ENCODE data around the gene NR5A2.

Gene NR5A2

DNA sequence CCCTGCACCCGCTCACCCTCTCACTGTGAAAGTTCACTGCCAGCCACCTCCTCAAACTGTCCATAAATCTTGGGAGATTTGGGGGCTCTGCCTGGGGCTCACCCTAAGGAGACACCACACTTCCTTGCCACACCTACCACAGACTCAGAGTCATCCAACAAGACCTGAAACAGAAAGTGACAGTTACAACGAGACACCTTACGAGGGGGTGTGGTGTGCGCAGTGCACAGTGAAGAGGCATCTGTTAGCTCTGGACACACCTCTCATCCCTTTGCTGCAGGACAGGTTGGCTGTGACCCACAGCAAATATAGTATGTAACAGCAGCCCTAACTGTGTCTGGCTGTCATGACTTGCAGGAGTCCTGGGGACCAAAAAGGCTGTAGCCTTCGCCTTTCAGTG lies 190.2 kb downstream of the NR5A2 start:
- Histone ChIP-seq H3K9ac (ENCODE audit: insufficient read length, low read depth) (no peak overlapping the region), H3K4me1 (ENCODE audit: insufficient read depth, insufficient read length) (no peaks in the 10 kb centered on the region), H3K36me3 (ENCODE audit: insufficient read depth, insufficient read length, low read length) (no peaks in the 10 kb centered on the region), H3K4me3 (ENCODE audit: insufficient read length, low read depth) (no peak overlapping the region), H3K27me3 (ENCODE audit: insufficient read depth, insufficient read length) (no peaks in the 10 kb centered on the region), H3K9me3 (ENCODE audit: insufficient read depth, low read length) (peaks cover 10% of the 10 kb centered on the region; the same call in 1 of the 2 replicates)
- no peak for DNase-seq (ENCODE audit: low read depth, low spot score)
- TF ChIP-seq YY1 (IDR thresholded peaks at IDR 0.05; ENCODE audit: insufficient read depth, insufficient read length) (no peak), SUZ12 (IDR thresholded peaks at IDR 0.05; ENCODE audit: extremely low read depth, insufficient read depth, insufficient read length) (no peak), ZNF274 (IDR thresholded peaks at IDR 0.05; ENCODE audit: low read depth, low read length) (no peak)

DNA sequence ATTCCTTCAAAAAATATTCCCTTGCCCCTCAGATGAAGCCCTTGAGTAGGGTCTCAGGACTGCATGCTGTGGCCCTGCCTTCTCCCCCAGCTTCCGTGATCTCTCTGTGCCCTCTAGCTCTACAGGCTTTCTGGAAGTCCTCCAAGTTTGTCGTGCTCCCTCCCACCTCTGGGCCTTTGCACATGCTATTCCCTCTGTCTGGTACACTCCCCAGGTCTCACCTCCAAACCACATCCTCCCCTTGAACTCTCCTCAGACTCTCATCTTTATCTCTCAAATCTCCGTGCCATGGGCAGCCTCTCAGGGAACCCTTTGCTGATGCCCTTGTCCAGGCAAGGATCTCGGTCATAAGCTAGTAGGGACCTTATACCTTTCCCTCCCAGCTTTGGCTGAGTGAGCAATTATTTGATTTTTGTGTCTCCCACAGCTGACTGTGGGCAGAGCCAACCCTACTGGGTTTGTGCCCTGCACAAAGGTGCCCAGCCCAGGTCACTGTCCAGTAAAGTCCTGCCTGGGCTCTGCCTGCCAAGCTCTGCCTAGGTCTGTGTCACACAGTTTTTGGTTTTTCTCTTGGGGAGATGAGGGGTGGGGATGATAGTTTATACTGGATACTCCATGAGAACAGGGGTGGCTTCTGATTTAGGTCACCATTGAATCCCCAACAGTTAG lies 194.2 kb downstream of the NR5A2 start:
- Histone ChIP-seq H3K27me3 (ENCODE audit: insufficient read depth, insufficient read length) (no peaks in the 10 kb centered on the region), H3K36me3 (ENCODE audit: insufficient read depth, insufficient read length, low read length) (no peaks in the 10 kb centered on the region), H3K9me3 (ENCODE audit: insufficient read depth, low read length) (no peaks in the 10 kb centered on the region), H3K4me3 (ENCODE audit: insufficient read length, low read depth) (no peak overlapping the region), H3K4me1 (ENCODE audit: insufficient read depth, insufficient read length) (no peaks in the 10 kb centered on the region), H3K9ac (ENCODE audit: insufficient read length, low read depth) (no peak overlapping the region)
- DNase-seq (ENCODE audit: low read depth, low spot score) = no peak
- TF ChIP-seq YY1 (IDR thresholded peaks at IDR 0.05; ENCODE audit: insufficient read depth, insufficient read length) (no peak), SUZ12 (IDR thresholded peaks at IDR 0.05; ENCODE audit: extremely low read depth, insufficient read depth, insufficient read length) (no peak), ZNF274 (IDR thresholded peaks at IDR 0.05; ENCODE audit: low read depth, low read length) (no peak)

DNA sequence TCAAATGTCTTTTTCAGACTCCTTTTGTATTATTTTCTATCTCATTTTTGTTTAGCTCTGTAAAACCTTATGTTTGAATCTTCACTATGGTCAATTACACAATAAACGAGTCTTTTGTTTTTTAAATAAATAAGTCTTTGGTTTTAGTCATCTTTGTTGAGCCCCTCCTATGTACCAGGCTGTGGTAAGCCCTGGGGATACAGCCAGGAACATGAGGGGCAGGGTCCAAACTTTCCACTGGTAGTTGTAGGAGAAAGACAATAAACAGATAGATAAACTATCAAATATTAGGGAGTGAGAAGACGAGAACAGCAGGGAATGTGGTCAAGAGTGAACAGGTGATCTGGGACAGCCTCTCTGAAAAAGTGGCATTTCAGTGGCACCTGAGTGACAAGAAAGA lies 195.7 kb downstream of the NR5A2 start:
- no peak overlapping the region for H3K9ac ChIP-seq (ENCODE audit: insufficient read length, low read depth)
- TF ChIP-seq SUZ12 (IDR thresholded peaks at IDR 0.05; ENCODE audit: extremely low read depth, insufficient read depth, insufficient read length) (no peak), YY1 (IDR thresholded peaks at IDR 0.05; ENCODE audit: insufficient read depth, insufficient read length) (no peak), ZNF274 (IDR thresholded peaks at IDR 0.05; ENCODE audit: low read depth, low read length) (no peak)
- no peaks in the 10 kb centered on the region for H3K36me3 ChIP-seq (ENCODE audit: insufficient read depth, insufficient read length, low read length)
- no peaks in the 10 kb centered on the region for H3K27me3 ChIP-seq (ENCODE audit: insufficient read depth, insufficient read length)
- DNase-seq (ENCODE audit: low read depth, low spot score) = no peak
- no peaks in the 10 kb centered on the region for H3K9me3 ChIP-seq (ENCODE audit: insufficient read depth, low read length)
- H3K4me1 ChIP-seq (ENCODE audit: insufficient read depth, insufficient read length) = peaks cover 2% of the 10 kb centered on the region
- H3K4me3 ChIP-seq (ENCODE audit: insufficient read length, low read depth) = no peak overlapping the region

DNA sequence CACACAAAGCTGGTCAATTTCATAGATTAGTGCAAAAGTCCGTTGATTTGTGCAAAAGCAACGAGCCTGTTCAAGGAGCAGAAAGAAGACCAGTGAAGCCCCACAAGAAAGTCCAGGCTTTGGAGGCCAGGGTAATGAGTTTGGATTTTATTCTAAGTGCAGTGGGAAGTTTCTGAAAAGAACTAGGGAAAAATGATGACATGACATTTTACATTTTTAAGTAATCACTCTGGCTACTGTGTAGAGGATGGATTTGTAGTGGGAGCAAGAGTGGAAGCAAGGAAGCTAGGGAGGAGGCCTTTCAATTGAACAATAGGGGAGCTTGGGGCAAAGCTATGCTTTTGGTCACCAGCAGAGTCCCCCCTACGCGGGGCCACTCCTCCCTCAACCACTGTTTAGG lies 196.1 kb downstream of the NR5A2 start:
- Histone ChIP-seq H3K9me3 (ENCODE audit: insufficient read depth, low read length) (no peaks in the 10 kb centered on the region), H3K9ac (ENCODE audit: insufficient read length, low read depth) (no peak overlapping the region)

DNA sequence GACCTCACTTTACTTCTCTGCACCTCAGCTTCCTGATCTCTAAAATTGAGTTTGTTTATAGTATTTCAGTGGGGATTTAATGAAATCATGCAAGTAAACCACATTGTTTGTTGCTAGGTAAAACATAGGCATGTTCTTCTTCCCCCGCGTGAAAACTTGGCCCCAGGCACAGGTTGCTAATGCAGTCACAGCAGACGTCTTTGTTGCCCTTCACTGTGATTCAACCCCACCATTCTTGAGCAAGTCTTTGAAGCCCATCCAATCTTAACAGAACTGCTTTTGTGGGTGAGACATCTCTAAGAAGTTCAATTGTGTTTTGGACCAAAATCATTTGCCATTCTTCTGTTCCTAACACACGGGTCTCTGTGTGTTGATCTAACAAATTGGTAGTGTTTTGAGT lies 196.8 kb downstream of the NR5A2 start:
- no peaks in the 10 kb centered on the region for H3K27me3 ChIP-seq (ENCODE audit: insufficient read depth, insufficient read length)
- H3K4me1 ChIP-seq (ENCODE audit: insufficient read depth, insufficient read length) = peaks cover 2% of the 10 kb centered on the region
- H3K4me3 ChIP-seq (ENCODE audit: insufficient read length, low read depth) = no peak overlapping the region
- TF ChIP-seq YY1 (IDR thresholded peaks at IDR 0.05; ENCODE audit: insufficient read depth, insufficient read length) (no peak), SUZ12 (IDR thresholded peaks at IDR 0.05; ENCODE audit: extremely low read depth, insufficient read depth, insufficient read length) (no peak), ZNF274 (IDR thresholded peaks at IDR 0.05; ENCODE audit: low read depth, low read length) (no peak)
- H3K9me3 ChIP-seq (ENCODE audit: insufficient read depth, low read length) = no peaks in the 10 kb centered on the region
- DNase-seq (ENCODE audit: low read depth, low spot score) = peak; percentile 44
- no peaks in the 10 kb centered on the region for H3K36me3 ChIP-seq (ENCODE audit: insufficient read depth, insufficient read length, low read length)
- no peak overlapping the region for H3K9ac ChIP-seq (ENCODE audit: insufficient read length, low read depth)

More for the DNA sequence above, 196.1 kb downstream of the NR5A2 start:
- no peak for DNase-seq (ENCODE audit: low read depth, low spot score)
- TF ChIP-seq SUZ12 (IDR thresholded peaks at IDR 0.05; ENCODE audit: extremely low read depth, insufficient read depth, insufficient read length) = no peak
- no peak for TF ChIP-seq YY1 (IDR thresholded peaks at IDR 0.05; ENCODE audit: insufficient read depth, insufficient read length)
- no peak for TF ChIP-seq ZNF274 (IDR thresholded peaks at IDR 0.05; ENCODE audit: low read depth, low read length)
- Histone ChIP-seq H3K4me3 (ENCODE audit: insufficient read length, low read depth) (no peak overlapping the region), H3K36me3 (ENCODE audit: insufficient read depth, insufficient read length, low read length) (no peaks in the 10 kb centered on the region), H3K27me3 (ENCODE audit: insufficient read depth, insufficient read length) (no peaks in the 10 kb centered on the region), H3K4me1 (ENCODE audit: insufficient read depth, insufficient read length) (peaks cover 2% of the 10 kb centered on the region)

DNA sequence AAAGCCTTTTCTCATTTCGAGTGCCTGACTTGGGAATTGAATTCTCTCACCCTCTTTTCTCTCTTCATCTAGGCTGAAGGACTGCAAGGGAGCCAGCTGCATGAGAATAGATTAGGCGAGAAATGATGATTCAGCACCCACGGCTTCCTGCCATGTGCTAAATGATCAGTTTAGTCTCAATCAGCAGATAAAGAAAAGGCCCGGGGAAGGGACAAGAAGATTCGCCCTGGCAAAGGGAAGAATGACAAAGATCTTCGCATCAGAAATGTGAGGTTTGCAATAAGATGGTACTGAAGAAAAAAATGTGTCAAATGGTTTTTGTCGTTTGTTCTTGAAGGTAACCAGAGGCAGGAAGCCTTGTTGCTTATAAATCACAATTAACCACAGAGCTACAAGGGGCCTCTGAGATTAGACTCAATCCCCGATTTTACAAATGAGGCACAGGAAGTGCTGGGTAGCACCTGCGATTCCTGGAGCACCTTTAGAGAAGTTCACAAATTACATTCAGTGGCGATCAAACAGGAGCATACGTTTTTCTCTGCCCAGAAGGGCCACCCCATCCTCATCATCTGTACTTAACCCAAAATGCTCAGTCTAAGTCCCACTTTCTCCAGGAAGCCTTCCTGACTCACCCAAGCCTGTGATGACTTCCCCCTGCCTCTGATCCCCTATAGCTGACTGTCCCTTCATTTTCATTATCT lies 198.9 kb downstream of the NR5A2 start:
- no peak overlapping the region for H3K9ac ChIP-seq (ENCODE audit: insufficient read length, low read depth)
- peak; percentile 90 for DNase-seq (ENCODE audit: low read depth, low spot score)

DNA sequence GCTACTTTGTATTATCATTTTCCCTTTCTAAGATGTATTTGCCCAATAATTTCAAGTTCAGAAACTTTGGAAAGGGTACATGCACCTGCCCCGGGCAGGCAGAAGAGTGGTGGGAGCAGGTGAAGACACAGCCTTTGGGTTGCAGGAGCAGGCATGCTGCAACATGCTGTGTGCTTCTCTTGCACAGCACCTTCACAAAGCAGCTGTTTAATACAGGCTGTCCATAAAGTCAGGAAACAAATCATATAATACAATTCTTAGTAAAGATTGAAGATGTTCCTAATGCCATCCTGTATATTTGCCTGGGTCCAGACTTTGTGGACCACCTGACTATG lies 199.4 kb downstream of the NR5A2 start:
- no peaks in the 10 kb centered on the region for H3K36me3 ChIP-seq (ENCODE audit: insufficient read depth, insufficient read length, low read length)
- no peak overlapping the region for H3K9ac ChIP-seq (ENCODE audit: insufficient read length, low read depth)
- H3K4me1 ChIP-seq (ENCODE audit: insufficient read depth, insufficient read length) = peaks cover 2% of the 10 kb centered on the region
- H3K27me3 ChIP-seq (ENCODE audit: insufficient read depth, insufficient read length) = no peaks in the 10 kb centered on the region
- no peak overlapping the region for H3K4me3 ChIP-seq (ENCODE audit: insufficient read length, low read depth)
- H3K9me3 ChIP-seq (ENCODE audit: insufficient read depth, low read length) = no peaks in the 10 kb centered on the region
- TF ChIP-seq YY1 (IDR thresholded peaks at IDR 0.05; ENCODE audit: insufficient read depth, insufficient read length) (no peak), ZNF274 (IDR thresholded peaks at IDR 0.05; ENCODE audit: low read depth, low read length) (no peak), SUZ12 (IDR thresholded peaks at IDR 0.05; ENCODE audit: extremely low read depth, insufficient read depth, insufficient read length) (no peak)
- DNase-seq (ENCODE audit: low read depth, low spot score) = no peak

More for the DNA sequence above, 198.9 kb downstream of the NR5A2 start:
- no peaks in the 10 kb centered on the region for H3K27me3 ChIP-seq (ENCODE audit: insufficient read depth, insufficient read length)
- TF ChIP-seq SUZ12 (IDR thresholded peaks at IDR 0.05; ENCODE audit: extremely low read depth, insufficient read depth, insufficient read length) (no peak), YY1 (IDR thresholded peaks at IDR 0.05; ENCODE audit: insufficient read depth, insufficient read length) (no peak)
- peaks cover 2% of the 10 kb centered on the region for H3K4me1 ChIP-seq (ENCODE audit: insufficient read depth, insufficient read length)
- no peak overlapping the region for H3K4me3 ChIP-seq (ENCODE audit: insufficient read length, low read depth)
- no peaks in the 10 kb centered on the region for H3K36me3 ChIP-seq (ENCODE audit: insufficient read depth, insufficient read length, low read length)
- H3K9me3 ChIP-seq (ENCODE audit: insufficient read depth, low read length) = no peaks in the 10 kb centered on the region
